Measurements from ENCODE around the gene CHRNA9.

Gene CHRNA9

DNA sequence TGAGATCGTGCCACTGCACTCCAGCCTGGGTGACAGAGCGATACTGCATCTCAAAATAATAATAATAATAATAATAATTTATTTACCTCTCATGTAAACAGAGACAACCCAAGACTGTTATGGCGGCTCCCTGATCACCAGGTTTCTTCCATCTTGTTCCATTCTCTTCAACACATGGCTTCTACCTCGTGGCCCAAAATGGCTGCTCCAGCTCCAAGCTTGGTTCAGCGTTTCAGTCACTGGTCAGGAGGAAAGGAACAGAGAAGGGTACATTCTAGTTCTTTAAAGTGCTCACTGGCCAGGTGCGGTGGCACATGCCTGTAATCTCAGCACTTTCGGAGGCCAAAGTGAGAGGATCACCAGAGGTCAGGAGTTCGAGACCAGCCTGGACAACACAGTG is 24.9 kb upstream of the CHRNA9 start:
- no peak for DNase-seq

DNA sequence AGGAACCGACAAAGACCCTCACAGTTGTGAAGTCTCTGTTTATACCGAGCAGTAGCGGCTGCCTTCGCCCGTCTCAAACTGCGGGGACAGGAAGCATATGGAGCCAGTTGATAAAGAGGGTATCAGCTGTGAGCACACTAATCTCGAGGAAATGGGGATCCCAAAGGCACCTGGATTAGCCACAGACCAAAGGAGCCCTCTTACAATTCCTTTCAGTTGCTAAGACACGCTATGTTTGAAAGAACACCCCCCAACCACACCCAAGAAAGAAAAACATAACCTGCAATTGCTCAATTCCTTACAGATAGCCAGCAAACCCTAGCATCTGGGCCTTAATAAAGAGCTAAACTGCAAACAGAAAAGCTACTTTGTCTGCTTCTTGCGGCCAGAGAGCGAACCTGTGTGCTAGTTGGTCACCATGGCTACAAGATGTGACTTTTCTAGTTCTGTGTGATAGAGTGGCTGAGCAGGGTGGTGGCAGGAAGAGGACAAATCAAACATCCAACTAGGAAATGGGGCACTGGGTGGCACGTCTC is 23.3 kb upstream of the CHRNA9 start:
- no peak for DNase-seq

DNA sequence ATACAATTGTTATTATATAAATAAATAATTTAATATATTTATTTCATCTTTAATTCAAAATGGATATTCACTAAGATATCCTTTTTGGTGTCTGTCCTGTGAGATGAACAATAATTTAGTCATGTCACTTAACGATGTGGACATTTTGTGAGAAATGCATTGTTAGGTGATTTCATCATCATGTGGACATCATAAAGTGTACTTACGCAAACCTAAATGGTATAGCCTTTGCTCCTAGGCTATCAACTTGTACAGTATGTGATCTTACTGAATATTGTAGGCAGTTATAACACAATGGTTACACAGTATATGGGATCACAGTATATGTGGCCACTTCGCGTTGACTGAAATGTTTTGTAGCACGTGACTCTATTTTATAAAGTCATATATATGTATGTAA is 20.2 kb upstream of the CHRNA9 start:
- no peak for DNase-seq

DNA sequence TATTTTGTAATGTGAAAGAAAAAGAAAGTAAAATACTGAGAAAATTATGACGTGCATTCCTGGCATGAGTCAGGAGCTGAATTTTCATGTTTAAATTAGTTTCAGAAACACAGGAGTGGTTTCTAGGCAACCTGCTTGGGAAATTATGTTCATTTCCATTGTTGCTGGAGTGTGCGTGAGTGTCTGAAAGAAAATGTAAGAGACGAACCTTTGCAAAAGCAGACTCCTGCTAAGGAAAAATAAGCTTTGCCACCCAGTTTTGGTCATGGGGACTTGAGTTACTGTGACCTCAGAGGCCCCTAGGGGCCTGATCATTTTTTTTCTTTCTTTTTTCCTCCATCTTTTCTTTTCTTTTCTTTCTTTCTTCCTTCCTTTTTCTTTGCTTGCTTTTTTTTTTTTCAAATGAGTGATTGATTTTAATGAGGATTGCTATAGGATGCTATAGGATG is 18.8 kb upstream of the CHRNA9 start:
- no peak for DNase-seq

DNA sequence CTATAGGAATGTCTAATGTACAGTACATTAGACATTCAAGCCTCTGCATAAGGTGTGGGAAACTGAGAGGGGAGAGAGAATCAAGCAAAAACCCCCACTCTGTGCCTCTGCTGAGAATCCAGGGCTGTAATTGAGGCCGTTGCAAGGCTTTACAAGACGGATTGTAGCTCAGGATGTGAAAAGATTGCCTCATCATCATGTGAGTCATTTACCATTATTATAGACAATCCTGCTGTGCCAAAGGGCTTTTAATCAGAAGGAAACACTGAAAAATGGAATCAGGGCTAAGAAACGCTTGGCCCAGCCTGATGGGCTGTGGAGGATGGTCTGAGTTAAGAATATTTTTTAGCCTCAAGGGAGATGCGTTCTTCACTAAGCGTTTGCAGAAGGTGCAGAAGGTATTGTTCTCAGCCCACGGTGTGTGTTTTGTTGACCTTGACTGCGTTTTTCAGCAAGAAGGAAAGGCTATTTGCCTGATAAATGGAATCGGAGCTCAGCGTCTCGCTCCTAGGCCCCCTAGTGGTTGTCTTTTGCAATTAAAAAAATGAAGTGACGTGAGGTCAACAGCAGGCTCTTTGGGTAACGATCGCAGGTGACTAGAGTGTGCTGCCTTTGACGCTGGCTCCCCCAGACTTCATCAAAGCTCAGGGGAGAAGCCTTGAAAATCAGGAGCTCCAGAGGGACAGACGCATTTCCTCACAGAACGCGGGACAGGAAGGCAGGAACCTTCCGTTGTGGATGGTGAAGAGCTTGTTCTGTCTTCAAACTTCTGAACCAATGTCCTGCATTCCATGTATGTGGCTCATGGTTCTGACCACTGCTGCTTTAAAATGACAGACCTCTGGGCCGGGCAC is 18.1 kb upstream of the CHRNA9 start:
- no peak for DNase-seq

DNA sequence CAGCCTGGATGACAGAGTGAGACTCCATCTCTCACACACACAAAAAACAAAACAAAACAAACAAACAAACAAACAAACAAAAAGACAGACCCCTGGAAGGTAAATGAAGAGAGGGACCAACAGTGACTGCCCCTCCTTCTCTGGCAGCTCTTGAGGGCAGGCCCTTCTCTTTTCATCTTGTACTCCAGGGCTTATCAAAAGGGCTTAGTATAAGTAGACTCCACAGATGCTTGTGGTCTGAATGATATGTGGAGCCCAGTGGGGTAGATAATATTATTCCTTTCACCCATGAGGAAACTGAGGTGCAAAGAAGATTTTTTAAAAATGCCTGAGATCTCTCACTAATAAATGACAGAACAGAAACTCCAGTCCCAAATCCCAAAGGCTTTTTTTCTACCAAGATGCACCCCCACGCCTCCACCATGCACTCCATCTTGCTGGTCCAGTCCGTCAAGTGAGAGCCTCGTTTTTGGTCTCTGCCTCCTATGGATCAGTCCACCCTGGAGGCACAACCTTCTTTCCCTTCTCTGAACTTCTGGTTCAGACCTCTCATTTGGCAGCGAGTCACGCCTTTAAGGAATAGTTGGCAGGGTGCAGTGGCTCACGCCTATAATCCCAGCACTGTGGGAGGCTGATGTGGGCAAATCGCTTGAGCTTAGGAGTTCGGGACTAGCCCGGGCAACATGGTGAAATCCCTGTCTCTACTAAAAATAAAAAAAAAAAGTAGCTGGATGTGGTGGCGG is 17.0 kb upstream of the CHRNA9 start:
- DNase-seq, result no peak

DNA sequence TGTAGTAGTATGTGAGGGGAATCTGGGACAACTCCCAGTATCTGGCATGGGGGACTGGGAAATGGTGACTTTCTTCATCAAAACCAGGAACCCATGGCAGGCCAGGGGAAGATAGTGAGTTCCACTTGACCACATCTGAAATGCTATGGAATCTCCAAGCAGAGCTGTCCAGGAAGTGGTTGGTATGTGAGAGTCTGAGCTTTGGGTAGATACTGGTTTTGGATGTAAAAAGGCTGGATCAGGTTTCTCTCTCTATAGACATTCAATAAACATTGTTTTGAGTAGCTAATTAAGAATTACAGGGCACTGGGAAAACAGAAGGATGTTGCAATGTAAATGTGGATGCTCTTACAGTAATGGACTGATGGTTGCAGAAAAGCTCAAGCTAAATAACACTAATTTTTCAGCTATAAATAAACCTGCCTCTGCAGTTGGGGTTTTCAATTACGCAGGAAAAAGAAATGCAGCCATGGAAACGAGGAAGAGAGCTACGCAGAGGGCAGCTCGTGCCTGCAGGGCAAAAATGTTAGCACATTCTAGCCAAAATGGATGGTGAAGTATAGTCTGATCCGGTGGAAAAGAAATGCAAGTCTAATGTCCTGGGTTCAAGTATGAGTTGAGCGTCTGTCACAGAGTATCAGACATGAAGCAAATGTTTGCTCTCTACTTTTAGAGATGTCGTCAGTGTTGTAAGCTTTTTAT is 13.4 kb upstream of the CHRNA9 start:
- peak in 1 of 6 experiments; percentile 20 for DNase-seq

DNA sequence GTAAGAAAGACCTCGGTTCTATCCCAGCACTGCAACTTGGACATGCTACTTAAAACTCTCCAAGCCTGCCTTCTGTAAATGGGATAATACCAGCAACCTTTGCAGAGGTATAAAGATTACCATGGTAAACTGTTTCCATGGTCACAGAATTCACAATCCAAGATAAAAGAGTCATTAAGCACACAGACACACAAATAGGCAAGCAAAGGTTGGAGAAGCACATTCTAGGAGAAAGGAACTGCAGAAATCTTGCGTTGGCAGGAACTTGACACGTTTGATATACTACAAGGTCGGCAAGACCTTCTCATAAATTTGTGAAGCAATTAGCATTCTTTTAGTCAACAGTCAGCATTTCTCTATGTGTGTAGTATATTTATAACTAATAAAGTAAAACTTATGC is 12.3 kb upstream of the CHRNA9 start:
- no peak for DNase-seq

DNA sequence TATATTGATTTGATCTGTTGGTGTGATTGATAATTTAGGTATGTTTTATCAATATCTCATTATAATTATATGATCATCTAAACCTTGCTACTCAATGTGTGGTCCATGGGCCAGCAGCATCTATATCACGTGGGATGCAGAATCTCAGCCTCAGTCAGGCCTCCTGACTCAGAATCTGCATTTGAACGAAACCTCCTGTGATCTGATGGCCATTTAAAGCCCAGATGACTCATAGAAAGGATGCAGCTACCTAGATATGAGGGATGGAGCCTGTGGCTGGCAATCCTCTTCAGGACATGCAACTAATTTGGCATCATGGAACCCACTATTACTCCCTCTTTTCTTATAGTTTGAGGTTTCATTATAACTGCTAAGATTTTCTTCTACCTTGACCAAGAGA is 11.3 kb upstream of the CHRNA9 start:
- DNase-seq, result no peak

DNA sequence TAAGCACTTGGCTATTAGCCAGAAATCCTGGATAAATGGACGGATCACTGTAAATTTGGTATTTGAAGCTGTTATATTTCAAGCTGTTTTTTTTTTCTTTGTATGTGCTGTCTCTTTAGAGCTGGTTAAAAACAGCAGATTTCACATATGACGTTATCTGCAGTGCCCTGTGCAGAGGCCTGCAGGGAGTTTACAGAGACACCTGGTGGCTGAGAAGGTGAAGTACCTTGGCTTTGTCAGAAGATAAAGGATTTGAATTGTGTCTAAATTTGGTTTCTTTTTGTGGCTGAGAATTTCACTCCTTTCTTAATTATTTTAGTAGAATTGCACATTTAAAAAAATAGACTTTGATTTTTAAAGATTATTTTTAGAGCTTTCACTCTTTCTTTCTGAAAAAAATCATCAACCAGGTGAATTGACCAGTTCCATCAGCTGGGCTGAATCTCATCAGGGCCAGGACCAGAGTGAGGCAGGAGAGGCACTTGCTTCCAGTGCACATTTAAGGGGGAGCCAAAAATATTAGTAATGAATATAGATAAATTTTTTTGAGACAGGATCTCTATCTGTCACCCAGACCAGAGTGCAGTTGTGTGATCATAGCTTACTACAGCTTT is 9.6 kb upstream of the CHRNA9 start:
- DNase-seq, result peak in 5 of 6 experiments; percentile 61 to 81 (median 66)

DNA sequence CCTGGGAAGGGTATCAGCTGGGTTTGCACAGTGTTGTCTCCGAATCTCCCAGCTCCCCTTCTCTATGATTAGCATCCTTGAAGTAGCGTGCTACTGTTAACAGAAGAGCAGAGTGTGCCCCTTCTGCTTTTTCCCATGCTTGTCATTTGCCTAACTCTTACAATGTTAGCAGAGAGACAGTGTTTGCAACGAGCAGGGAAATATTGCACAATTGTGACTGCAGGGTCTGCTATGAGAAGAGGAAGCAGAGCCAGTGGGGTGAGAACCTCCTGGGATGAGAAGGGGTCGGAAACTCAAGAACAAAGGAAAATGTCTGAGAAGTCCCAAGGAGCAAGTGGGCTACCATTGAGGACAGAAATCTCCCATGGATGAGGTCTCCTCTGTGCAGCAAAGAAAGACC is 7.8 kb upstream of the CHRNA9 start:
- no peak for DNase-seq

DNA sequence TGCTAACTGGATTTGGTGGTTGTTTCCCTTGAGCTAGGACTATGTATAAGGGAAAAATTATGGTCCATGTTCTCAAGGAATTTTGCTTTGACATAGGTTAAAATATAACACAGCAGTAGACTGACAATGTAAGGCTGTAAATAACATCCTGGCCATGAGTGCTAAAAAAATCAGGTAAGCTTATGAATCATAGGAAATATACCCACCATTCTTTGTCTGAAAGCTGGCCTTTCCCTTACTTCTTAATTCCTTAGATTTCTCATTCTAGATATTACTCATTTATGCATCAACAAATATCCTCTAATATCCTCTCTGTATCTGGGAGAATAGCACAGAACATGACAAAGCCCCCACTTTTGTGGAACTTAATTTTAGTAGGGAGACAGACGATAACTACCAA is 6.8 kb upstream of the CHRNA9 start:
- no peak for DNase-seq

DNA sequence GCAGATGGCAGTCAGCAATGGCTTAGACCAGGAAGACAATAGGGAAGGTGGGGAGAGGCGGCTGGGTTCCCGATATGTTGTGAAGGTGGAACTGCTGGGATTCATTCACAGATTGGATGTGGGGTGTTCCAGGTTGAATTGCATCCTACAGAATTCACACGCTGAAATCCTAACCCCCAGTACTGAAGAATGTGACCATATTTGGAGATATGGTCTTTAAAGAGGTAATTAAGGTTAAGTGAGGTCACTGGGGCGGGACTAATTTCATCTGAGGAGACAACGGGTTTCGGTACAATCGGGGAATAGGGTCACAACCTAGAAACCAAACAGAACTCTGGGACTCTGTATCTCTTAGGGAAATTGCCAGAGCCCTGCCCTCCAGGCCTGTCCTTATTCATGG is 5.3 kb upstream of the CHRNA9 start:
- DNase-seq, result no peak

DNA sequence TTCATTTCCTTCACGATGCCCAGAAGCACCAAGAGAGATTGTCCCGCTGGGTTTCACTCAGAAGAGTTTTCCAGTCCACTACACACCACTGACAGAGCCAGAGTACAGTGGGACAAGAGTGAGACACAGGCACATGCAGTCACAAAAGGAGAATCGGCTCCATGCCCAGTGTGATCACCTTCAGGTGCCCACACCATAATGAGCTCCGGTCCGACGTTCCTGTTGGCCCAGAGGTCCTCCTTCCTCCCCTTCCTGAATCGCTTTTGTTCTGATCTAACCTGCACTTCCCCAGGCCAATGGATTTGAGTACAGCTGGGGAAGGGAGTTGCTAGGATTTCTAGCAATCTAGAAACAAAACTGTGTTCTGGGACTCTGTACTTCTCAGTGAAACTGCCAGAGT is 4.6 kb upstream of the CHRNA9 start:
- DNase-seq, result no peak

DNA sequence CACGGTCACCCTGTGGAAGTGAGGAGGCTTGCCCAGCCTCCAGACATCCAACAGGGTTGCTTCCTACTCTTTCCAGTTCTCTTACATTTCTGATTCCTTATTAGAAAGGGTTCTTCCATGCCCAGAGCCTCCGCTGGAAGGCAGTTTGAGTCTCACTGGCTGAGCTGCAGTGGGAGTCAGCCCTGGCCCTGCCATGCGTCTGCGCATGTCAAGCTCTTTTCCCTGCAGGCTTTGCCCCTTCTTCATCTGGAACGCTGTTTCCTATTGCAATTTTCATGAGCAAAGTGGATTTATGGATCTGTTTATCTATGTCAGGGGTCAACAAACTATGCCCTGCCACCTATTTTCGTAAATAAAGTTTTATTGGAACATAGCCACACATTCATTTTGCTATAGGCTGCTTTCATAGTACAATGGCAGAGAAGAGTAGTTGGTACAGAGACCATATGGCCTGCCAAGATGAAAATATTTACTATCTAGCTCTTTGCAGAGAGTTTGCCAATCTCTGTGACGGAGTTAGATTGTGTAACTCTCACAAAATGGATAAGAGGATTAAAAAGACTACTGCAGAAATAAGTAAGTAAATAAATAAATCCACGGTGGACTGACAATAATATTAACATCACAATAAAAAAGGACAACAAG is 3.9 kb upstream of the CHRNA9 start:
- no peak for DNase-seq

DNA sequence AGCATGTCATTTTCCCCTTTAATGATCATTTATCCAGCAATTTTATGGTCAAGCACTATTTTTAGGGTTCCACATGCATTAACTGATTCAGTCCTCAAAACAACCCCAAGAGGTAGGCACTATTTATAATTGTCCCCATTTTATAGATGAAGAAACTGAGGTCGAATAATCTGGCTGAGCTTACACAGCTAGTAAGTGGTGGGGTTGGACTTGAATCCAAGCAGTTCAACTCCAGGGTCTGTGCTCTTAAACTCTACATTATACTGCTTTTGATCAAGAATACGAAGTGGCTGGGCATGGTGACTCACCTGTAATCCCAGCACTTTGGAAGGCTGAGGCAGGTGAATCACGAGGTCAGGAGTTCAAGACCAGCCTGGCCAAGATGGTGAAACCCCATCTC is 3.2 kb upstream of the CHRNA9 start:
- no peak for DNase-seq

DNA sequence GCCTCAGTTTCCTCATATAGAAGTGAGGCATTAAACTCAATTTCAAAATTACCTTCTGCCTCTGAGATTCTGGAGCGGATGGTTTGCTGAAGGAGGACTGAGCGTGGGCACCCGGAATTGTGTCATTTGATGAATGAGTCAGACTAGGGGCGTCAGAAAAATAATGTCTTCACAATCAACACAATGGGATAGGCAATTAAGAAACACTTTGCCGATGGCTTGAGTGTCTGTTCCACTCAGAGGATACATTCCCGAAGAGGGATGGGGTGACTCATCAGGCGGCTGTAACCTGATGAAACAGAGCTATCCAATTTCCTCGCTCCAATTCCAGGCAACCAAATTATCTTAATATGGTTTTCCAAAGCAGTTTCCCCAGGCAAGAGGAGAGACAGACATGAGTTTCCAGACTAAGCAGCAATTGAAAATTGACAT is 1.2 kb upstream of the CHRNA9 start:
- no peak for DNase-seq

DNA sequence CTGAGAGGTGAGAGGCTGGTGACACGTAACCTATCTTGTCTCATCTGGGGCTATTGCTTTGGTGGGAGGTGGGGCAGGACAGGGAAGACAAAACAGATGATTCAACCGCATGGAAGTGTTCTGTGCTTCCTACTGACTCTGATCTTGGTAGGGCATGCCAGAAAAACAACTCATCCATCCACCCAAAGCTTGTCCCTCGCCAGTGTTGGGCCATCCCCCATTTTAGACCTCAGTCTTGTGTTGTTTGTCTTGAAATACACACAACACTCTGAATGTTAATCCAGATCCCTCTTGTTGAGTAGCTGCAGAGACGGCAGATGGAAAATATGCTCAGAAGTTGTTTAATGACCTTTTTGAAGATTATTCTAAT is 377 bp downstream of the CHRNA9 start:
- DNase-seq, result no peak

DNA sequence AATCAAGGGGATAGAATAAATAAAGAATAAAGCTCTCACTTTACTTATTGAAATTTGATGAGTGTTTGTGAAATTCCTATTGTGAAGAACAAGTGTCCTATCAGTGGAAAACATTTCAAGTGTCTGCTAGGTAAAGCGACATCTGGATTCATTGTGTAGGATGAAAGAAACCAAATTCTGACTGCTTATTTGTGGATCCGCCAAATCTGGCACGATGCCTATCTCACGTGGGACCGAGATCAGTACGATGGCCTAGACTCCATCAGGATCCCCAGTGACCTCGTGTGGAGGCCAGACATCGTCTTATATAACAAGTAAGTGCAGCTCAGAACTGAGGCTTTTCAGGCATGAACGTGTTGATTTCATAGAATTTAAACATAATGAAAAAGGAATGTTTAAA is 1.9 kb downstream of the CHRNA9 start:
- no peak for DNase-seq

DNA sequence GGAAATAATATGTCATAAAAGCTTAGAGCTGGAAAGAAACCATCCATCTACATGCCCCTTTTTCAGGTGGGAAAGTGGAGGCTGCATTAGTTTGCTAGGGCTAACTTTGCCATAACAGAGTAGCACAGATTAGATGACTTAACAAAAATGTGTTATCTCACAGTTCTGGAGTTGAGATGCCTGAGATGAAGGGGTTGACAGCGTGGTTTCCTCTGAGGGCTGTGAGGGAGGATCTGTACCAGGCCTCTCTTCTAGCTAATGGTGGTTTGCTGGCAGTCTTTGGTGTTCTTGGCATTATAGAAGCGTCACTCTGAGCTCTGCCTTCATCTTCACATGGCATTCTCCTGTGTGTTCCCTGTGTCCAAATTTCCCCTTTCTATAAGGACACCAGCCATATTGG is 2.4 kb downstream of the CHRNA9 start:
- peak in 1 of 6 experiments; percentile 2 for DNase-seq

DNA sequence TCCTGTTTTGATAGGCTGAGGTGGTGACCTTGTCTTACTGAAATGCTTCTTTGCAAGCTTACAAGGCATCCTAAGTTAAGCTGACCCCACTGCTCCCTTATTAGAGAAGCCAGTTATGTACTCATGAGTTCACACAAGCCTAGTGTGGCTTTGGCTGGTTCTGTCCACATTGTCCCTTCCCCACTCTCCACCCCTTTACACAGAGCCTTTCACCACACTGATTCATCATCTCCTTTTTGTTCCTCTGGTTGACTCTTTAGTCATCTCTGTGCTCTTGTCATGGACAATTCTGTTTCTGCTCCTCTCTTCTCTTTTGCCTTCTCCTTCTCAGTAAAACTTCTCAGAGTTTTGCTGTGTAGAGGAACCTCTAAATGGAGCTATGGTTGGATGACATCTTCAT is 4.9 kb downstream of the CHRNA9 start:
- DNase-seq, result no peak

DNA sequence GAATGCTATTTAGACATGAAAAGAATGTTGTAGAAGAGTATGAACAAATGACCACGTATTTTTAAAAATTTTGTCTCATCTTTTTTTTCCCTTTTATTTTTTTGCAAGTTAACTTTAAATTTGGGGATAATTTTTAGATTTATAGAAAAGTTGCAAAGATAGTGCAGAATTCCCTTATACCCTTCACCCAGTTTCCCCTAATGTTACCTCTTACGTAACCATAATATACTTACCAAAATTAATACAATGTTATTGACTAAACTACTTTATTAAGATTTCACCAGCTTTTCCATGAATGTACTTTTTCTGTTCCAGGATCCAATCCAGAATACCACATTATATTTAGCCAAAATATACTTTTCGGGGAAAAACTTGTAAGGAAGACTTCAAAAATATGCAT is 12.3 kb downstream of the CHRNA9 start:
- no peak for DNase-seq

DNA sequence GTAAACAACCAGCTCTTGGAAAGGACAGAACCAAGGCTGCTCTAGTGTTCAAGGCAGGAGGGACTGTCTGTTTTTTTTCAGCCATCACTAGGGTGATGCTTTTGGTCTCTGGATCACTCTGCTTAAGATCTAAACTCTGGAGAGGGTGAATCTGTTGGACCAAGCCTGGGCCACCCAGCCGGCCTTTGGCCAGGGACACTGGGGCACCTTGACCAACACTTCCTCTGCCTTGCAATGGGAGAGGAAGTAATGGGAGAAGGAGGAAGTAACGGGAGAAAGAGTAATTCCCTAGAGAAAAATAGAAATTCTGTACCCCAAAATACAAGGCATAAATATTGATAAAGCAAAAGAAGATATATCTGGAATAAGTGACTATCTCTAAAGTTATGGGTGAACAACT is 12.9 kb downstream of the CHRNA9 start:
- DNase-seq, result no peak

Data from stimulated activated naive CD4-positive, alpha-beta T cell (primary cell).